Measurements from ENCODE around the gene MACF1. TPM values are rescaled to one million over a fixed set of nuclear protein-coding genes. Genes with fewer than 3 reads are reported as not detected.
"Not testable (repeated sequence)": the region's sequence is repeated elsewhere in the genome, so short reads cannot be mapped to it uniquely, and the experiment has no call there.

Gene MACF1
- total RNA-seq, 4 donors from 2014 or later = 386 to 627 (median 576) TPM

- no peaks in the 10 kb centered on the region for H3K27me3 ChIP-seq
- no peaks in the 10 kb centered on the region for H3K9me3 ChIP-seq
- peak; percentile 94 for DNase-seq (ENCODE audit: extremely low spot score)
- H3K4me1 ChIP-seq = peaks cover 34 to 89% (median 72%) of the 10 kb centered on the region in 4 donors
- 5% methylated on average over 4 of the region's 4 CpGs for WGBS
- intact Hi-C loops (cut with DNase I) = no loop called here
- H3K27ac ChIP-seq (replicated peaks in 1 of 4) = peak overlapping the region; percentile 85 to 92 (median 89)
- TF ChIP-seq POLR2A (IDR thresholded peaks at IDR 0.05; ENCODE audit: low read depth) (no peak), EP300 (IDR thresholded peaks at IDR 0.05) (no peak), POLR2AphosphoS5 (IDR thresholded peaks at IDR 0.05) (peak in 1 of 2 donors; percentile 4)
- TF ChIP-seq, protein P1, sequence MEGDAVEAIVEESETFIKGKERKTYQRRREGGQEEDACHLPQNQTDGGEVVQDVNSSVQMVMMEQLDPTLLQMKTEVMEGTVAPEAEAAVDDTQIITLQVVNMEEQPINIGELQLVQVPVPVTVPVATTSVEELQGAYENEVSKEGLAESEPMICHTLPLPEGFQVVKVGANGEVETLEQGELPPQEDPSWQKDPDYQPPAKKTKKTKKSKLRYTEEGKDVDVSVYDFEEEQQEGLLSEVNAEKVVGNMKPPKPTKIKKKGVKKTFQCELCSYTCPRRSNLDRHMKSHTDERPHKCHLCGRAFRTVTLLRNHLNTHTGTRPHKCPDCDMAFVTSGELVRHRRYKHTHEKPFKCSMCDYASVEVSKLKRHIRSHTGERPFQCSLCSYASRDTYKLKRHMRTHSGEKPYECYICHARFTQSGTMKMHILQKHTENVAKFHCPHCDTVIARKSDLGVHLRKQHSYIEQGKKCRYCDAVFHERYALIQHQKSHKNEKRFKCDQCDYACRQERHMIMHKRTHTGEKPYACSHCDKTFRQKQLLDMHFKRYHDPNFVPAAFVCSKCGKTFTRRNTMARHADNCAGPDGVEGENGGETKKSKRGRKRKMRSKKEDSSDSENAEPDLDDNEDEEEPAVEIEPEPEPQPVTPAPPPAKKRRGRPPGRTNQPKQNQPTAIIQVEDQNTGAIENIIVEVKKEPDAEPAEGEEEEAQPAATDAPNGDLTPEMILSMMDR (IDR thresholded peaks at IDR 0.05) = no peak
- peaks cover 0 to 7% (median 0%) of the 10 kb centered on the region in 4 donors for H3K36me3 ChIP-seq
- H3K4me3 ChIP-seq = peak overlapping the region; percentile 44 to 54 (median 52)
Observed at GRCh38 chr1:39205102-39205780, 746 bp downstream of the MACF1 start.

GRCh38 chr1:39205781-39206464 is 1.4 kb downstream of the MACF1 start:
- Histone ChIP-seq H3K9me3 (no peaks in the 10 kb centered on the region), H3K4me1 (peaks cover 34 to 91% (median 76%) of the 10 kb centered on the region in 4 donors), H3K4me3 (peak overlapping the region; percentile 44 to 54 (median 52)), H3K27ac (replicated peaks in 1 of 4) (peak overlapping the region; percentile 85 to 92 (median 89)), H3K27me3 (no peaks in the 10 kb centered on the region), H3K36me3 (peaks cover 0 to 7% (median 0%) of the 10 kb centered on the region in 4 donors)
- 15% methylated on average over 3 of the region's 3 CpGs for WGBS
- DNase-seq (ENCODE audit: extremely low spot score) = no peak
- intact Hi-C loops (cut with DNase I) = no loop called here
- TF ChIP-seq EP300 (IDR thresholded peaks at IDR 0.05) (no peak), POLR2AphosphoS5 (IDR thresholded peaks at IDR 0.05) (no peak), POLR2A (IDR thresholded peaks at IDR 0.05; ENCODE audit: low read depth) (no peak)
- TF ChIP-seq, protein P1 (IDR thresholded peaks at IDR 0.05) = no peak

DNA sequence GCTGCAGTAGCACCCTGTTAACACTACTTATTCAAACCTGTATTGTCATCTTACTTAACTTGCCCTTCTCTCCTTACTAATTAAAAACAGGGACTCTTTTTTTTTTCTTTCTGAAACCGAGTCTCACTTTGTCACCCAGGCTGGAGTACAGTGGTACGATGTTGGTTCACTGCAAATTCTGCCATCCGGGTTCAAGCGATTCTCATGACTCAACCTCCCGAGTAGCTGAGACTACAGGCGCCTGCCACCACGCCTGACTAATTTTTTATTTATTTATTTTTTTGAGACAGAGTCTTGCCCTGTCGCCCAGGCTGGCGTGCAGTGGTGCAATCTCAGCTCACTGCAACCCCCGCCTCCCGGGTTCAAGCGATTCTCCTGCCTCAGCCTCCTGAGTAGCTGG is 3.9 kb downstream of the MACF1 start:
- intact Hi-C loops (cut with DNase I); H3K27me3 ChIP-seq; H3K4me3 ChIP-seq; H3K9me3 ChIP-seq; H3K36me3 ChIP-seq; DNase-seq (ENCODE audit: extremely low spot score): not testable (repeated sequence)
- whole genome bisulfite sequencing = 93% methylated on average over 12 of the region's 12 CpGs
- Histone ChIP-seq H3K27ac (replicated peaks in 1 of 4) (peak overlapping the region; percentile 85 to 92 (median 89)), H3K4me1 (peaks cover 47 to 93% (median 85%) of the 10 kb centered on the region in 4 donors)

- no peak overlapping the region for H3K4me3 ChIP-seq
- DNase-seq (ENCODE audit: extremely low spot score) = no peak
- no peaks in the 10 kb centered on the region for H3K9me3 ChIP-seq
- peaks cover 0 to 7% (median 0%) of the 10 kb centered on the region in 4 donors for H3K36me3 ChIP-seq
- TF ChIP-seq EP300 (IDR thresholded peaks at IDR 0.05) (no peak), POLR2A (IDR thresholded peaks at IDR 0.05; ENCODE audit: low read depth) (no peak)
- TF ChIP-seq, protein P1 (IDR thresholded peaks at IDR 0.05) = no peak
- peaks cover 57 to 96% (median 89%) of the 10 kb centered on the region in 4 donors for H3K4me1 ChIP-seq
- no peaks in the 10 kb centered on the region for H3K27me3 ChIP-seq
- 95% methylated on average over 3 of the region's 3 CpGs for WGBS
- peak overlapping the region in 2 of 4 donors; percentile 28 to 37 for H3K27ac ChIP-seq (replicated peaks in 1 of 4)
- intact Hi-C loops (cut with DNase I) = no loop called here
Observed at GRCh38 chr1:39210649-39211048, 6.2 kb downstream of the MACF1 start.

GRCh38 chr1:39212499-39212898 is 8.0 kb downstream of the MACF1 start:
- no peak for TF ChIP-seq EP300 (IDR thresholded peaks at IDR 0.05)
- TF ChIP-seq POLR2A (IDR thresholded peaks at IDR 0.05; ENCODE audit: low read depth) = no peak

More at GRCh38 chr1:39212499-39212898, 8.0 kb downstream of the MACF1 start:
- Histone ChIP-seq H3K36me3 (peaks cover 0 to 7% (median 0%) of the 10 kb centered on the region in 4 donors), H3K27ac (replicated peaks in 1 of 4) (peak overlapping the region in 3 of 4 donors; percentile 12 to 76 (median 70)), H3K4me1 (peaks cover 63 to 98% (median 90%) of the 10 kb centered on the region in 4 donors), H3K4me3 (no peak overlapping the region), H3K27me3 (no peaks in the 10 kb centered on the region), H3K9me3 (no peaks in the 10 kb centered on the region)
- intact Hi-C loops (cut with DNase I) = no loop called here
- DNase-seq (ENCODE audit: extremely low spot score) = no peak
- WGBS = 86% methylated on average over 8 of the region's 8 CpGs

All from esophagus muscularis mucosa (tissue), 4 donors.